Stimulated activated CD8-positive, alpha-beta memory T cell treated with anti-CD3 and anti-CD28 coated beads, Interleukin-4, amount 100 ng/mL, for 48 hours (primary cell): Measurements from ENCODE around the gene DPY19L1.
"Not testable (repeated sequence)": the region's sequence is repeated elsewhere in the genome, so short reads cannot be mapped to it uniquely, and the experiment has no call there.

Experiments
- DNase-seq: peaks from one replicate; pipeline ENCODE4 v3.0.0-alpha.2; 2020

The DPY19L1 gene

GRCh38 chr7:35030848-35031247, 6.4 kb downstream of the DPY19L1 start:
- DNase-seq: no peak

GRCh38 chr7:35029311-35029710, 8.0 kb downstream of the DPY19L1 start:
- DNase-seq: no peak

GRCh38 chr7:35026150-35026549, 11.1 kb downstream of the DPY19L1 start:
- DNase-seq: no peak

- DNase-seq: no peak
Observed at GRCh38 chr7:35025369-35025870, 11.9 kb downstream of the DPY19L1 start.

GRCh38 chr7:35024298-35024697, 13.0 kb downstream of the DPY19L1 start:
- no peak for DNase-seq

- DNase-seq: no peak
Observed at GRCh38 chr7:35022725-35023124, 14.6 kb downstream of the DPY19L1 start.

GRCh38 chr7:35021445-35021844, 15.8 kb downstream of the DPY19L1 start:
- no peak for DNase-seq

GRCh38 chr7:35019801-35020200, 17.5 kb downstream of the DPY19L1 start:
- DNase-seq: no peak

- no peak for DNase-seq
Observed at GRCh38 chr7:35019179-35019729, 18.0 kb downstream of the DPY19L1 start.

- no peak for DNase-seq
Observed at GRCh38 chr7:35015346-35015859, 21.9 kb downstream of the DPY19L1 start.

GRCh38 chr7:35012160-35012559, 25.1 kb downstream of the DPY19L1 start:
- DNase-seq: no peak

- no peak for DNase-seq
Observed at GRCh38 chr7:35011085-35011484, 26.2 kb downstream of the DPY19L1 start.

GRCh38 chr7:35007768-35008167, 29.5 kb downstream of the DPY19L1 start:
- DNase-seq: no peak

GRCh38 chr7:35004531-35005095, 32.7 kb downstream of the DPY19L1 start:
- DNase-seq: no peak

- DNase-seq: no peak
Observed at GRCh38 chr7:35003679-35004303, 33.5 kb downstream of the DPY19L1 start.

GRCh38 chr7:35003177-35003650, 34.1 kb downstream of the DPY19L1 start:
- DNase-seq: not testable (repeated sequence)

GRCh38 chr7:34998335-34998734, 39.0 kb downstream of the DPY19L1 start:
- DNase-seq: not testable (repeated sequence)

- DNase-seq: not testable (repeated sequence)
Observed at GRCh38 chr7:34996423-34997090, 40.7 kb downstream of the DPY19L1 start.

- DNase-seq: no peak
Observed at GRCh38 chr7:34995757-34996156, 41.5 kb downstream of the DPY19L1 start.

- DNase-seq: peak; percentile 59
Observed at GRCh38 chr7:34991938-34992840, 45.1 kb downstream of the DPY19L1 start.

- DNase-seq: not testable (repeated sequence)
Observed at GRCh38 chr7:34988442-34989125, 48.7 kb downstream of the DPY19L1 start.

- DNase-seq: not testable (repeated sequence)
Observed at GRCh38 chr7:34985155-34985554, 52.1 kb downstream of the DPY19L1 start.
